CD4-positive, alpha-beta memory T cell (primary cell): Measurements from ENCODE around the gene MIGA1. TPM values are rescaled to one million over a fixed set of nuclear protein-coding genes. Genes with fewer than 3 reads are reported as not detected.

ENCODE experiments used
- CTCF ChIA-PET: fragments of 350-600 bp; sonication (Branson Sonifier 250); formaldehyde crosslinking; loops from one replicate; lab custom pipeline; 2021; ENCODE audit warnings: inconsistent platforms; ENCODE audit not compliant: partially characterized antibody; lab: Charles Lee
- POLR2A ChIA-PET: fragments of 350-600 bp; sonication (Branson Sonifier 250); formaldehyde crosslinking; loops from one replicate; lab custom pipeline; 2021; ENCODE audit not compliant: partially characterized antibody; lab: Charles Lee
- DNase-seq, 5 donors: peaks; one replicate each; pipeline versions ENCODE4 v3.0.0 to v3.0.0-alpha.2; 2020 to 2022; ENCODE audit warnings: mixed read lengths in 1 of 5
- H3K27ac ChIP-seq: one replicate; pipeline ENCODE4 v1.7.0; 2013; ENCODE audit warnings: low read depth, low read length
- H3K27me3 ChIP-seq: 2 replicates; pipeline ENCODE4 v1.7.0; 2013; ENCODE audit warnings: mild to moderate bottlenecking, low read length, moderate library complexity; ENCODE audit not compliant: insufficient read depth
- H3K36me3 ChIP-seq: 2 replicates; pipeline ENCODE4 v1.7.0; 2013; ENCODE audit warnings: mild to moderate bottlenecking, low read length, moderate library complexity; ENCODE audit not compliant: insufficient read depth
- H3K4me1 ChIP-seq: 2 replicates; pipeline ENCODE4 v1.7.0; 2013; ENCODE audit warnings: mild to moderate bottlenecking, low read length, moderate library complexity; ENCODE audit not compliant: insufficient read depth
- H3K4me3 ChIP-seq, 2 donors: one replicate each; pipeline ENCODE4 v1.7.0; 2013; ENCODE audit warnings: low read length in 2 of 2, mild to moderate bottlenecking in 1 of 2
- H3K9me3 ChIP-seq, 2 donors: one replicate each; pipeline ENCODE4 v1.7.0; 2013; ENCODE audit warnings: low read length in 2 of 2, control low read depth in 1 of 2; ENCODE audit not compliant: control insufficient read depth in 1 of 2
- H3K27ac Mint-ChIP-seq, 7 donors: one replicate each; pipeline ENCODE4 v1.8.0; 2020 to 2021; ENCODE audit warnings: mixed read lengths in 7 of 7, mild to moderate bottlenecking in 6 of 7, inconsistent platforms in 3 of 7, moderate library complexity in 3 of 7
- H3K27me3 Mint-ChIP-seq, 2 donors: one replicate each; pipeline ENCODE4 v1.8.0; 2020 to 2021; ENCODE audit warnings: mixed read lengths in 2 of 2
- H3K36me3 Mint-ChIP-seq, 2 donors: one replicate each; pipeline ENCODE4 v1.8.0; 2020 to 2021; ENCODE audit warnings: mixed read lengths in 2 of 2, inconsistent platforms in 1 of 2, mild to moderate bottlenecking in 1 of 2
- H3K4me1 Mint-ChIP-seq, 4 donors: one replicate each; pipeline ENCODE4 v1.8.0; 2020 to 2021; ENCODE audit warnings: mixed read lengths in 4 of 4, mild to moderate bottlenecking in 1 of 4
- H3K4me3 Mint-ChIP-seq, 8 donors: one replicate each; pipeline ENCODE4 v1.8.0; 2020 to 2021; ENCODE audit warnings: mixed read lengths in 8 of 8, mild to moderate bottlenecking in 7 of 8, moderate library complexity in 6 of 8, inconsistent platforms in 3 of 8
- H3K9me3 Mint-ChIP-seq, 8 donors: one replicate each; pipeline ENCODE4 v1.8.0; 2020 to 2021; ENCODE audit warnings: mixed read lengths in 8 of 8, mild to moderate bottlenecking in 5 of 8, inconsistent platforms in 3 of 8, moderate library complexity in 1 of 8
- intact Hi-C: fragments of 100-400 bp; cut with micrococcal nuclease; formaldehyde crosslinking; loops from one replicate; pipeline ENCODE4 v1.15.1; 2023
- polyA plus RNA-seq, 2 donors: library from polyadenylated mRNA; unstranded; fragments of 300-500 nt; fragmentation: Illumina TruSeq; gene quantifications; one replicate each; pipeline ENCODE4 v1.2.3, GENCODE V29; 2021
- total RNA-seq, 2 experiments: library from RNA; stranded (reverse); gene quantifications; one replicate each; pipeline ENCODE4 v1.2.3, GENCODE V29; 2021

Gene MIGA1
- total and polyA plus RNA-seq, 4 experiments from 2014 or later = 6.0 to 21.7 (median 14.5) TPM

- Mint-ChIP-seq H3K9me3 (no peaks in the 10 kb centered on the region), H3K27ac (peak overlapping the region in 6 of 7 donors; percentile 3 to 97 (median 50)), H3K4me3 (peak overlapping the region in 7 of 8 donors; percentile 14 to 96 (median 36)), H3K36me3 (peaks cover 0 to 7% of the 10 kb centered on the region in 2 donors), H3K27me3 (no peaks in the 10 kb centered on the region), H3K4me1 (peaks cover 37 to 60% (median 47%) of the 10 kb centered on the region in 4 donors)
- H3K27ac ChIP-seq = no peak overlapping the region
- ChIA-PET CTCF (no interaction called here), POLR2A (interaction anchor here (0.6 to 2.6 kb wide), 2 partner anchors 24 to 212 kb away, joined by 3 to 9 read pairs; partner anchors contain the start of gene MIGA1)
- no peaks in the 10 kb centered on the region for H3K27me3 ChIP-seq
- H3K9me3 ChIP-seq = no peaks in the 10 kb centered on the region
- no peak overlapping the region for H3K4me3 ChIP-seq
- H3K36me3 ChIP-seq = no peaks in the 10 kb centered on the region
- DNase-seq = no peak
- intact Hi-C loops = no loop called here
- peaks cover 64% of the 10 kb centered on the region for H3K4me1 ChIP-seq
These were observed 23.2 kb upstream of the MIGA1 start for GRCh38 chr1:77756052-77756754.

DNA sequence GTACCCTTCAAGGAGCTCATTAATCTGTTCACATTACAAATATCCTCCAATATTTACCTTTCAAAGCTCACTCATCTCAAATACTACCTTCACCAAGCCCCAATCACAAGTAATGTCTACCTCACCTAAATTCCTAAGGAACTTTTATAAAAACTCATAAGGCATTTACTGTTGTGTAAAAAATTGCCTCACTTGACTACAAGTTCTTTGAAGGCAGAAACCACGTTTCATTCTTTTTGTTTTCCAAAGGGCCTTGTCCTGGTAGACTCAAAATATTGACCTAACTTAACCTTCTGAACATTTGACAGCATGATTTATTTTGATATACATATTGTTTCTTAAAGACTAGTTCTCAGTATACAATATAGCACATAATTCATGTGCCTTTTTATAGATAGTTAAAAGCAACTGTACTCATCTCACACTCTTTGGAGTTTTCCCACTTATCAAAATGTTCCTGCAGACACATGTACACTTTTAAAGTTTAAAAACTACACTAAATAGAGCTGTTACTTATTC, 22.3 kb upstream of the MIGA1 start:
- Histone ChIP-seq H3K4me3 (no peak overlapping the region), H3K4me1 (peaks cover 57% of the 10 kb centered on the region), H3K9me3 (no peaks in the 10 kb centered on the region), H3K36me3 (no peaks in the 10 kb centered on the region), H3K27ac (no peak overlapping the region), H3K27me3 (no peaks in the 10 kb centered on the region)
- Mint-ChIP-seq H3K4me3 (peak overlapping the region in 7 of 8 donors; percentile 36 to 96 (median 61)), H3K27ac (peak overlapping the region in 4 of 7 donors; percentile 3 to 97 (median 43)), H3K9me3 (no peaks in the 10 kb centered on the region), H3K36me3 (peaks cover 0 to 7% of the 10 kb centered on the region in 2 donors), H3K4me1 (peaks cover 37 to 57% (median 46%) of the 10 kb centered on the region in 4 donors), H3K27me3 (no peaks in the 10 kb centered on the region)
- CTCF ChIA-PET = no interaction called here
- POLR2A ChIA-PET = interaction anchor here (2.6 kb wide), 1 partner anchor 23 kb away, joined by 9 read pairs; the partner anchor contains the start of gene MIGA1
- no peak for DNase-seq
- intact Hi-C loops = no loop called here

GRCh38 chr1:77757603-77758002, 21.8 kb upstream of the MIGA1 start:
- CTCF ChIA-PET = no interaction called here
- peaks cover 37 to 57% (median 45%) of the 10 kb centered on the region in 4 donors for H3K4me1 Mint-ChIP-seq
- Histone ChIP-seq H3K4me1 (peaks cover 54% of the 10 kb centered on the region), H3K27me3 (no peaks in the 10 kb centered on the region), H3K36me3 (no peaks in the 10 kb centered on the region), H3K4me3 (no peak overlapping the region), H3K27ac (no peak overlapping the region), H3K9me3 (no peaks in the 10 kb centered on the region)
- POLR2A ChIA-PET = no interaction called here
- intact Hi-C loops = no loop called here
- peak overlapping the region; percentile 50 to 96 (median 84) for H3K4me3 Mint-ChIP-seq
- DNase-seq = no peak
- H3K9me3 Mint-ChIP-seq = no peaks in the 10 kb centered on the region
- peaks cover 0 to 7% of the 10 kb centered on the region in 2 donors for H3K36me3 Mint-ChIP-seq
- peak overlapping the region in 5 of 7 donors; percentile 19 to 97 (median 66) for H3K27ac Mint-ChIP-seq
- H3K27me3 Mint-ChIP-seq = no peaks in the 10 kb centered on the region

GRCh38 chr1:77759071-77760028, 20.1 kb upstream of the MIGA1 start, which contains the start of gene USP33:
Gene USP33, minus strand, starts transcription at chr1:77759852. Its CDS starts 18,155 bp downstream, at chr1:77741697.
- Histone ChIP-seq H3K36me3 (no peaks in the 10 kb centered on the region), H3K4me3 (peak within 1 kb of the TSS; percentile 55 to 76), H3K27ac (peak within 1 kb of the TSS; percentile 85), H3K9me3 (no peaks in the 10 kb centered on the region), H3K27me3 (no peaks in the 10 kb centered on the region), H3K4me1 (peaks cover 48% of the 10 kb centered on the region)
- H3K9me3 Mint-ChIP-seq = no peaks in the 10 kb centered on the region
- H3K27me3 Mint-ChIP-seq = no peaks in the 10 kb centered on the region
- ChIA-PET POLR2A (interaction anchor here (0.6 to 2.9 kb wide), 6 partner anchors 17 to 245 kb away, joined by 3 to 20 read pairs (median 3); partner anchors contain the start of genes DNAJB4, FUBP1 and MIGA1), CTCF (no interaction called here)
- H3K4me3 Mint-ChIP-seq = peak within 1 kb of the TSS; percentile 90 to 97 (median 95)
- peak within 1 kb of the TSS; percentile 92 to 97 (median 93) for H3K27ac Mint-ChIP-seq
- peaks cover 32 to 51% (median 39%) of the 10 kb centered on the region in 4 donors for H3K4me1 Mint-ChIP-seq
- intact Hi-C loops = loop anchor here (1.0 kb wide), 4 partner anchors 20 to 245 kb away; partner anchors contain the start of genes DNAJB4 and MIGA1
- peaks cover 0 to 7% of the 10 kb centered on the region in 2 donors for H3K36me3 Mint-ChIP-seq
- peak; percentile 89 to 93 (median 90) for DNase-seq

DNA sequence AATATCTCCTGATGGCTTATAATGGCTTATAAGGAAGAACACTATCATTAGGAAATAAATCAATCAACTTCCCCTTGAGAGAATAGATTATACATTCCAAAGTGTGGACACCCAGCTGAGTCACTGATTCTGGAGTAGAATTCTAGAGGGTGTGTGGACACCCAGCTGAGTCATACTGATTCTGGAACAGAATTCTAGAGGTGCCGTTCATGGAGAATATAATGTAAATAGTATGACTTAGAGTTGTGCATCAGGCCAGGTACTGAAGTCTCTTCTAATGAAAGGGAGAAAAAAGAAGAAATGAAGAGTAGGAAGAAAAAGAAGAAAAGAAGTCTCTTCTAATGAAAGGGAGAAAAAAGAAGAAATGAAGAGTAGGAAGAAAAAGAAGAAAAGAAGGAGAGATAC, 17.4 kb upstream of the MIGA1 start:
- Histone ChIP-seq H3K27ac (no peak overlapping the region), H3K27me3 (no peaks in the 10 kb centered on the region), H3K9me3 (no peaks in the 10 kb centered on the region), H3K36me3 (no peaks in the 10 kb centered on the region), H3K4me1 (peaks cover 21% of the 10 kb centered on the region), H3K4me3 (no peak overlapping the region)
- Mint-ChIP-seq H3K27me3 (no peaks in the 10 kb centered on the region), H3K27ac (peak overlapping the region in 2 of 7 donors; percentile 35 to 72), H3K4me3 (no peak overlapping the region), H3K9me3 (no peaks in the 10 kb centered on the region), H3K36me3 (peaks cover 0 to 7% of the 10 kb centered on the region in 2 donors), H3K4me1 (peaks cover 11 to 25% (median 17%) of the 10 kb centered on the region in 4 donors)
- intact Hi-C loops = no loop called here
- CTCF ChIA-PET = no interaction called here
- POLR2A ChIA-PET = no interaction called here
- DNase-seq = no peak

DNA sequence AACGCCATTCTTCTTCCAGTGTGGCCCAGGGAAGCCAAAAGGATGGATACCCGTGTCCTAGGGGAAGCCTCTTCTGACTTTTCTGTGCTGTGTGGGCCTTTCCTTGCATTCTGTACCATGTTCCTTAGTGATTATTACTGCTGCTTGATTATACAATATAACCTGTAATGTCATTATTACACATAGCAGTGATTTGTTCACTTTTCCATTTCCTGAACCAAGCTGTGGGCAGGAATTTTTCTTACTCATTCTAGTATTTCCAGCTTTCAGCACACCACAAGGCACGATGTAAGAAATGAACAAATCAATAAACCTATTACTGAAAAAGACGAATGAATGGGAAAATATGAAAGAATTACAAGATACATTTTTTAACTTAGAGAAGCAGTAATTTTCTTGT, 11.4 kb upstream of the MIGA1 start:
- ChIA-PET POLR2A (no interaction called here), CTCF (no interaction called here)
- H3K27me3 Mint-ChIP-seq = no peaks in the 10 kb centered on the region

More for the DNA sequence above, 11.4 kb upstream of the MIGA1 start:
- Histone ChIP-seq H3K4me1 (no peaks in the 10 kb centered on the region), H3K36me3 (no peaks in the 10 kb centered on the region), H3K4me3 (no peak overlapping the region), H3K27ac (no peak overlapping the region), H3K9me3 (no peaks in the 10 kb centered on the region), H3K27me3 (no peaks in the 10 kb centered on the region)
- Mint-ChIP-seq H3K9me3 (no peaks in the 10 kb centered on the region), H3K36me3 (no peaks in the 10 kb centered on the region), H3K4me1 (no peaks in the 10 kb centered on the region), H3K27ac (no peak overlapping the region), H3K4me3 (no peak overlapping the region)
- intact Hi-C loops = no loop called here
- no peak for DNase-seq
